ENCODE measurements around the gene SPCS2.

GRCh38 chr11:74971424-74971823, 22.4 kb downstream of the SPCS2 start:
- TF ChIP-seq POLR2AphosphoS5 (IDR thresholded peaks at IDR 0.05; ENCODE audit: insufficient read depth, low read depth, low read length) (no peak), CTCF (IDR thresholded peaks at IDR 0.05; ENCODE audit: extremely low read depth in 1 of 2, insufficient read depth in 1 of 2, low read depth in 1 of 2, low read length in 2 of 2) (no peak), MAX (IDR thresholded peaks at IDR 0.05; ENCODE audit: insufficient read depth, insufficient read length) (no peak), EZH2 (IDR thresholded peaks at IDR 0.05; ENCODE audit: borderline replicate concordance, low read depth, low read length, severe bottlenecking) (no peak), POLR2A (IDR thresholded peaks at IDR 0.05; ENCODE audit: low read depth, low read length) (no peak), MYC (IDR thresholded peaks at IDR 0.05; ENCODE audit: low read depth, low read length) (no peak), JUN (IDR thresholded peaks at IDR 0.05; ENCODE audit: borderline replicate concordance, insufficient read depth, insufficient read length, low read depth) (no peak)
